GM18907 (cell line): ENCODE data around the gene MATCAP1.

ENCODE experiments used
- ATAC-seq: cut with Tn5 transposase; IDR thresholded peaks from one replicate; pipeline ENCODE4 v1.9.1; 2021; ENCODE audit warnings: mild to moderate bottlenecking, moderate library complexity; ENCODE audit not compliant: unreplicated experiment

The MATCAP1 gene

DNA sequence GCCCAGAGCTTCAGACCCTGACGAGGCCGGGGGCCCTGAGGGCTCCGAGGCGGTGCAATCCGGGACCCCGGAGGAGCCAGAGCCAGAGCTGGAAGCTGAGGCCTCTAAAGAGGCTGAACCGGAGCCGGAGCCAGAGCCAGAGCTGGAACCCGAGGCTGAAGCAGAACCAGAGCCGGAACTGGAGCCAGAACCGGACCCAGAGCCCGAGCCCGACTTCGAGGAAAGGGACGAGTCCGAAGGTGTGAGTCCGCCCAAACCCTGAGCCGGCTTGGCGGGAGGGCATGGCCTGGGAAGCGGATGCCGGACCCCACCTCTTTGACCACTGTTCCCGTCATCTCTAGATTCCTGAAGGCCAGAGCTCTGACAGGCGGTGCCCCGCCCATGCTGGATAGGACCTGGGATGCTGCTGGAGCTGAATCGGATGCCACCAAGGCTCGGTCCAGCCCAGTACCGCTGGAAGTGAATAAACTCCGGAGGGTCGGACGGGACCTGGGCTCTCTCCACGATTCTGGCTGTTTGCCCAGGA, 9.0 kb downstream of the MATCAP1 start:
- no peak for ATAC-seq

DNA sequence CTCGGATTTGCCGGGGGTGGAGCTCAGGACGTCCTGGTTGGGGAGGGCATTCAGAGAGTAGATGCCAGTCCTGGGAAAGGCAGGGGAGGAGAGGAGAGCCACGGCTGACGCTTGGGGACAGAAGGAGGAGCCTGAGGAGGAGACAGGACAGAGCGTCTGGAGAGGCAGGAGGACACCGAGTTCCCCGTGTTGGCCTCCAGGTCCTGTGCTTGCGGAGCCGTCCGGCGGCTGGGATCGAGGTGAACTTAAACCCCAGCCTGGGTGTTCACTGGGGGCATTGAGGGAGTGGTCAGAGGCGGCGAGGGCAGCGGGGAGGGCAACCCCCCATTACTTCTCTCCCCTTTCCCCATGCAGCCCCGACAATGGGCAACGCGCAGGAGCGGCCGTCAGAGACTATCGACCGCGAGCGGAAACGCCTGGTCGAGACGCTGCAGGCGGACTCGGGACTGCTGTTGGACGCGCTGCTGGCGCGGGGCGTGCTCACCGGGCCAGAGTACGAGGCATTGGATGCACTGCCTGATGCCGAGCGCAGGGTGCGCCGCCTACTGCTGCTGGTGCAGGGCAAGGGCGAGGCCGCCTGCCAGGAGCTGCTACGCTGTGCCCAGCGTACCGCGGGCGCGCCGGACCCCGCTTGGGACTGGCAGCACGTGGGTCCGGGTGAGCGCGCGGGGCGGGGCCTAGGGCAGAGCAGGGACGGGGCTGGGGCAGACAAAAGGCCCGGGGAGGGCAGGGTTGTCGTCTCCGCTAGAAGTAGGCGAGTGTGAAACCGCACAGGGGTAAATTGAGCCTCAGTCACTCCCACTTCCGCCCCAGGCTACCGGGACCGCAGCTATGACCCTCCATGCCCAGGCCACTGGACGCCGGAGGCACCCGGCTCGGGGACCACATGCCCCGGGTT, 9.7 kb downstream of the MATCAP1 start:
- peak; percentile 45 for ATAC-seq

DNA sequence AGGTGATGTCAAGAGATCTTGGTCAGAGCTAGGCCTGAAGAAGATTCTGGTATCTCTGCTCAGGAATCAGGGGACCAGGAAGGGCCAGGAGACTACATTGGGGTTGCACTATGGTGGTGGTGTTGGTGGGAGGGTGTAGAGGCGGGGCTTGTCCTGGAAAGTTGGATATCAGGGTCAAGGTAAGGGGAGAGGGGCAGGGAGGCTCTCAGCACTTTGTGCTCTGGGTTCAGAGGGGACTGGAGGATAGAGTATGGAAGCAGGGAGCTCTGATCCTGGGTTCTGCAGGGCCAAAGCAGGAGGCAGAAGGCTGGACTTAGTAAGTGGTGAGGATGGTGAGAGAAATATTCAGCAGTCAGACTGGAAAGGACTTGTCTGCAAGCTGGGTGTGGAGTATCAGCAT, 10.4 kb downstream of the MATCAP1 start:
- no peak for ATAC-seq

DNA sequence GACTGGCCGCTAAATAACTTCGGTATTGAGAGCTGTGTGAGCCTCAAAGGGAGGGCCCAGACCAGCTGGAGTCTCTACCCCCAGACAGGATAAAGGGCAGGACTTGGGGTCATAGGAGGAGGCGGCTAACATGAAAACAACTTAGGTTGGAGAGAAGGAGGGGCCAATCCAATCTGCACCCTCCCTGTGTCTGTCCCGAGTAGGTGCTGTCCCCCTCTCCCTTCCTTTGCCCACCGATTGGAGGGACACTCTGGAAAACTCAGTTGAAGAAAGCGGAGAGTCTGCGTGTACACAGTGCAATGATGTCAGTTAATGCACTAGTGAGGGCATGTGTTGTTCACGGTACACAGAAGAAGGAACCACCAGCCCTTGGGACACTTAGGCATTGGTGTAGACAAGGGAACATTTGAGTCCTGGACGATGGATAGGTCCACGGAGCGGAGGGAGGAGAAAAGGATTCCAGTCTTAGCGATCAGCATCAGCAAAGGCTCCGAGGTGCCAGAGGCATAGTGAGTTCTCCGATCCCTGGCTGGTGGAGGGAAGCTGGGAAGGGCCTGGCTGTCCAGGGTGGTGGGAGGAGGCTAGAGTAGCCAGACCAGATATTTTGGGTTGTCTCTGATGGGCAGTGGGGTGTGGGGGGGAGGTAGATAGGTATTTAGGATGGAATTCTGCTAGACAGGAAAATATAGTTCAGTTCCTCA, 12.7 kb downstream of the MATCAP1 start:
- no peak for ATAC-seq

DNA sequence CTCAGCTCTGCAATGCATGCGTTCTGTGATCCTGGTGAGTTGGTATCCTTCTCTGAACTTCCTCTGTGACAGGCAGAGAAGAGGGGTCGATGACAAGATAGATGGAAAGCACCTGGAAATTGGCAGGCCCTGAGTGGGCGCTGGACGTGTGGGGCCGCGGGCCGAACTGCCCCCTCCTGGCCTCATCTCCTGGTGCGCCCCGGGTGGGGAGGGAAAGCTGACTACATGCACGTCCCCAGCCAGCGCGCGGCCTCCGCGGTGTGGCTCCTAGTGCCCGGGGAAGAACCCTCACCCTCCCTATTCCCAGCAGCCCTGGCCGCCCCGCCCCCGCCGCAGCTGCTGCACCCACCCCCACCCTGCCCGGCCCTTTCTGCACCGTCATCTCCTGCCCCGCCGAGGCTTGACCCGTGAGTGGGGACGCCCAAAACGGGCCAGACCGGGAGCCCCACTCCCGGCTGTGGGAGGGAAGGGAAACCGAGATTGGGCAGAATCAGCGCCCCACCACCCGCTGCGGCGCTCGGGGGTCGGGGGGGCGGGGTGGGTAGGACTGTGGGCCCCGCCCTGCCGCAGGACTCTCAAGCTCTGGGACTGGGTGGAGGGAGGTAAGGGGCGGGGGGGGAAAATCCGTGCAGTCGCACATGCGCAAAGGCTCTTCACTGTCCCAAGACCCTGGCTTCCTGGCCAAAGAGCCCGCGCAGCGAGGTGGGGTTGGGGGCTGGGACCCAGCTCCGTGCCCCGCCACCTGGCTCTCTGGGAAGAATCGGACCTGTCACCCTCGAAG, 13.4 kb downstream of the MATCAP1 start, which contains the start of gene NOL3:
Gene NOL3 (plus strand): TSS at position 371 of the 781 bp plus-strand sequence.
- ATAC-seq: peak; percentile 40

DNA sequence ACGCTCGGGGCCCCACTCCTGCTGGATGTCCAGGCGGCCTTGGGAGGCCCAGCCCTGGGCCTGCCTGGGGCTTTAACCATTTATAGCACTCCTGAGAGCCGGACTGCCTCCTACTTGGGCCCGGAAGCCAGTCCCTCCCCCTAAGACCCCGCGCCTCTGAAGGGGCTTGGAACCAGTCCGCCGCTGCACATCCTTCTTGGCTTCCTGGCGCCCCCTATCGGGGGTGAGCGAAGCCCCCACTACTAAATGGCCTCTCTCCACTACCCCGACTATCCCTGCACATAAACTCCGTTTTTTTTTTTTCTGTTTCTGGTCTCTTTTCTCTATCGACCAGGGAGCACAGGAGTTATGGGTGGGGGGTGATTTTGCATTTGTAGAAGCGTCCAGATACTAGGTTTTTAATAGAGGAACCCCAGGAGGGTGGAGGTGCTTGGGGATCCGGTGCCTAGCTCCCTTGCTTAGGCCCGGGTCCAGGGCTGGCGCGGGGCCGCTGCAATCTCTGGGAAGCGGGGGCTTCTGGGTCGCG, 14.1 kb downstream of the MATCAP1 start:
- no peak for ATAC-seq

DNA sequence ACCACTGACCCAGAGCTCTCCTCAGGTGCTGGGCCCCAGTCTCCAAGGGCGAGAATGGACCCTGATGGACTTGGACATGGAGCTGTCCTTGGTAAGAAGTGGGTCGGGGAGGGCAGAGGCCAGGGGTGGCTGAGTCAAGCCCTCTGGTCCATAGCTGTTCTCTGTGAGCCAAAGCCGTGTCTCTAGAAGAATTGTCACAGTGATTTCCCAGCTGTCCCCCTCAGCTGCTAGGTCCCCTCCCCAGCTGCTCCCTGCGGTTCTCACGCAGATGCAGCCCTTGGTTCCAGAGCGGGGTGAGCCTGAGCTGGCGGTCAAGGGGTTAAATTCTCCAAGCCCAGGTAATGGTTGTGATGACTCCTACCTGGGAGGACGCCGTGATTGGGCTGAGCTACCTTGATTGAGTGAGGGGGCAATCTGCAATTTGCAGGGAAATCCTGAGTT, 14.7 kb downstream of the MATCAP1 start:
- no peak for ATAC-seq

DNA sequence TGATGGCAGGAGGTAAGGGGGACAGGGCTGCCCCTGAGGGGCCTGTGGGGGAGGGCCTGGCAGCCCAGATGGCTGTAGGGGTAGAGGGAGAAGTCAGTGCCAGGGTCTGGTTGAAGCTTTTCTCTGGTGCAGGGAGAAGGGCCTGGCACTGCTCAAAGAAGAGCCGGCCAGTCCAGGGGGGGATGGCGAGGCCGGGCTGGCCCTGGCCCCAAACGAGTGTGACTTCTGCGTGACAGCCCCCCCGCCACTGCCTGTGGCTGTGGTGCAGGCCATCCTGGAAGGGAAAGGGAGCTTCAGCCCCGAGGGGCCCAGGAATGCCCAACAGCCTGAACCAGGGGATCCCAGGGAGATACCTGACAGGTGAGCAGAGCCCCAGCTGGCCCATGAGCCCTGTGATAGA, 16.2 kb downstream of the MATCAP1 start:
- no peak for ATAC-seq

DNA sequence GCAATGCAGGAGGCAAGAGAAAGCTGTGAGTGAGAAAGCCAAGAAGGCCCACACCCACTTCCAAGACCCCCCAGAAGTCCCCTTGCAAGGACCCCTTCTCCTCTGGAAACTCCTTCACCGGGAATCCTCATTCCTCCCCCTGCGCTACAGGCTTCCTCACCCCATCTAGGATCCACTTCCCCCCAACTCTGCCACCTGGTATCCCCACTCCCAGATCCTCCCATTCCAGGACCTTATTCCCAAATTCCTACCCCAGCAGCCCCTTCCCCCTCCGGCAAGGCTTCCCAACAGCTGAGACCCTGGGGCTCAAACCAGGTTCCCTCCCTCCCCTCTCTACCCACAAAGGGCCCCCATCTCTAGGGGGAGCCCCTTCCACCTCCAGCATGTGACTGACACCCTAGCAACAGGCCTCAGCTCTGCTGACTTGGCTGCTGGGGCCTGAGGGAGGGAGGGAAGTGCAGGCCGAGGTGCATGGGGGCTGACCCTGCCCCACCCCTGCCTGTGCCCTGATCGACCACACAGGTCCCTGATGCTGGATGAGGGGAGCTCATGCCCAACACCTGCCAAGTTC, 17.1 kb downstream of the MATCAP1 start:
- ATAC-seq: no peak

DNA sequence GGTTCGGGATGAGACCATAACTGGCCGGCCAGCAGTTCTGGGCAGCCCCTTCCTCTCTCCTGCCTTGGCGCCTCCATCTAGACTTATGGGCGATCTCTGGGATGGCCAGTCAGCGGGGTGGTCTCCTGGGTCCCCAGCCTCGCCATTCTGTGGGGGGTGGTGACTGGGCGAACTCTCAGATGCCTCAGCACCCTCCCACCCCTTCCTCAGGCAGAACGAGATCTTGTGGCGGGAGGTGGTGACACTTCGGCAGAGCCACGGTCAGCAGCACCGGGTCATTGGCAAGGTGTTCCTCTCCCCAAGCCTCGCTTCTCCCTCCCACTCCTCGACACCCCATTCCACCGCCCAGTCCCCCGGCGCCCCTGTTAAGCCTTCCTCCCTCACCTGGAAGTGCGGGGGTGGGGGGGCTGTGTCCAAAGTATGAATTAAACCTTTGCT, 17.6 kb downstream of the MATCAP1 start:
- ATAC-seq: no peak

DNA sequence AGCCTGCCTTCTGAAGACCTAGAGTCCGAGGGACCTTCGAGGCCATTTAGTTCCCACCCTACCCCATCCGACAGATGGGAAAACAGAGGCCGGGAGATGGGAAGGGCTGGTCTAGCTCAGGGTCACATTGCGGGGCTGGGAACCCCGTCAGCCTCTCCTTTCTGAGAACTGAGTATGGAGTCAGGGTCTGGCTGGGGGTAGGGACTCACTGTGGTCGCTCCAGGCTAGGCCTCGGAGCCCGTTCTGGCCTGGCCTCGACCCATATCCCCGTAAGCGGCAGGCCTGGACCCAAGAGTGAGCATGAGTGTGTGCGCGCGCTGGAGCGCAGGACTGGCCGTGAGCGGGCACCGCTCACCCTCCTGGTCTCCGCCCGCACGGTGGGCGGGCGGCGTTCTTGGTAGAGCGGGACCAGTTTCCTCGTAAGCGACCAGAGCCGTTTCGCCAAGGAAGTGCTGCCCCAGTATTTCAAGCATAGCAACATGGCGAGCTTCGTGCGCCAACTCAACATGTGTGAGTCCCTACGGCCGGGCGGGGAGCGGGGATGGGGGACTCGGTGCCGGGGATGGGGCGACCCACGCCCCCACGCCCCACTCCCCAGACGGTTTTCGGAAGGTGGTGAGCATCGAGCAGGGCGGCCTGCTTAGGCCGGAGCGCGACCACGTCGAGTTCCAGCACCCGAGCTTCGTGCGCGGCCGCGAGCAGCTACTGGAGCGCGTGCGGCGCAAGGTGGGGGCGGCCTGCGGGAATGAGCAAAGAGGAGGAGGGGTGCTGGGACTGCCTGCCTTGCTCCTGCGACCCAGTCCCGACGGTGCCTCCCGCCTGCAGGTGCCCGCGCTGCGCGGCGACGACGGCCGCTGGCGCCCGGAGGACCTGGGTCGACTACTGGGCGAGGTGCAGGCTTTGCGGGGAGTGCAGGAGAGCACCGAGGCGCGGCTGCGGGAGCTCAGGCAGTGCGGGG, 18.4 kb downstream of the MATCAP1 start:
- ATAC-seq: no peak

DNA sequence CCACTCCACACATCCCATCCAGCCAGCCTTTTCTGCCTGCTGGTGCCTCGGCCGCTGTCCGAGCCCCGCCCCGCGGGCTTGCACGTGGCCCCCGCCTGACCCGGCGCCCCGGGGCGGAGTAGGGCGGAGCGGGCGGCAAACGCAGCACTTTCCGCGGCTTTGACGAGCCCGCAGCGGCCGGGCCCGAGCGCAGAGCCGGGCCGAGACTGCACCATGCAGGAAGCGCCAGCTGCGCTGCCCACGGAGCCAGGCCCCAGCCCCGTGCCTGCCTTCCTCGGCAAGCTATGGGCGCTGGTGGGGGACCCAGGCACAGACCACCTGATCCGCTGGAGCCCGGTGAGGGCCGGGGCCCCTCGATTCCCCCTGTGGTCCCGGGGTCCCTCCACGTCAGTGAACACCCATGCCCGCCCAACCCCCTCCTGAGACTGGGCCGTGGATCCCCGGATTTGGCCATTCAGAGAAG, 19.1 kb downstream of the MATCAP1 start, which contains the start of gene HSF4:
Gene HSF4 (plus strand): TSS at position 147 of the 463 bp plus-strand sequence. CDS start 67 bp downstream, at position 214.
- no peak for ATAC-seq

DNA sequence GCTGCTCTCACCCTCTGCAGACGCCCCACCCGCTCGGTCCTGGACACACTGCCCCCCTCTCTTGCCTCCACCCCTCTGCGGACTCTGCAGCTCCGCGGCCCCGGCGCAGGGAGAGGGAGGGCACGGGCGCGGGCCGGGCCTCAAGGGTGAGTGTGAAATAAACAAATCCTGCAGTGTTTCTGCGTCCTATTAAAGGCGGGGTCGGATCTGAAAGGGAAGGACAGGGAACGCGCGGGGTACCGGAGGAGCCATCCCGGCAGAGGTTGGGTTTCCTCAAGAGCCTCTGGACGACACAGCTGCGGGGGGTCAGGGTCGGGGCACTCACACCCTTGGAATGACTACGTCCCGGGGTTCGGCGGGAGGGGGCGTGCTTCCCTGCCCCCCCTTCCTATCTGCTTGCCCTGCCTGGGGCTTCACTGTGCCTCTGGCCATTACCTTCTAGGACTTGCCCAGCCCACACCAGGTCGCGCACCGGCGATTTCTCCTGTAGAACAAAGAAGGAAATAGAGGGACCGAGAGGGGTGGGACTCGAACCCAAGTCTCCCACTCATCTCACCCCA, 19.7 kb downstream of the MATCAP1 start:
- no peak for ATAC-seq

DNA sequence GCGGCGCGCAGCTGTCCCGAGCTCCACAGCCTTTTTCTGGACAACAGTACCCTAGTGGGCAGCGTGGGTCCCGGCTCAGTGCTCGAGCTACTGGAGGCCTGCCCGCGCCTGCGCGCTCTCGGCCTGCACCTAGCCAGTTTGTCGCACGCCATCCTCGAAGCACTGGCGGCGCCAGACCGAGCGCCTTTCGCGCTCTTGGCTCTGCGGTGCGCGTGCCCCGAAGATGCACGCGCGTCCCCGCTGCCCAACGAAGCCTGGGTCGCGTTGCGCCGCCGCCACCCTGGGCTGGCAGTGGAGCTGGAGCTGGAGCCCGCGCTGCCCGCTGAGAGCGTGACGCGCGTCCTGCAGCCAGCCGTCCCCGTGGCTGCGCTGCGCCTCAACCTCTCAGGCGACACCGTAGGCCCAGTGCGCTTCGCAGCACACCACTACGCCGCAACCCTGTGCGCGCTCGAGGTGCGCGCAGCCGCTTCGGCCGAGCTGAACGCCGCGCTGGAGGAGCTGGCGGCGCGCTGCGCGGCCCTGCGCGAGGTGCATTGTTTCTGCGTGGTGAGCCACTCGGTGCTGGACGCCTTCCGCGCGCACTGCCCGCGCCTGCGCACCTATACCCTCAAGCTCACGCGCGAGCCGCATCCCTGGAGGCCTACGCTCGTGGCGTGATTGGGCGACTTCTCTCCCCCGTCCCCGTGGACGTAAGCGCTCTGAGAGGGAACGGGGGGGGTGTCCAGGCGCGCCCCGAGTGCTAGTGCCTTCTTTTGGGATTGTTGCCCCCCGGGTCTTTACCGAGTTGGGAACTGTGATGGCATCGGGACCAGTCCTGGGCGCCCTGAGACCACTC, 20.4 kb downstream of the MATCAP1 start:
- ATAC-seq: no peak

DNA sequence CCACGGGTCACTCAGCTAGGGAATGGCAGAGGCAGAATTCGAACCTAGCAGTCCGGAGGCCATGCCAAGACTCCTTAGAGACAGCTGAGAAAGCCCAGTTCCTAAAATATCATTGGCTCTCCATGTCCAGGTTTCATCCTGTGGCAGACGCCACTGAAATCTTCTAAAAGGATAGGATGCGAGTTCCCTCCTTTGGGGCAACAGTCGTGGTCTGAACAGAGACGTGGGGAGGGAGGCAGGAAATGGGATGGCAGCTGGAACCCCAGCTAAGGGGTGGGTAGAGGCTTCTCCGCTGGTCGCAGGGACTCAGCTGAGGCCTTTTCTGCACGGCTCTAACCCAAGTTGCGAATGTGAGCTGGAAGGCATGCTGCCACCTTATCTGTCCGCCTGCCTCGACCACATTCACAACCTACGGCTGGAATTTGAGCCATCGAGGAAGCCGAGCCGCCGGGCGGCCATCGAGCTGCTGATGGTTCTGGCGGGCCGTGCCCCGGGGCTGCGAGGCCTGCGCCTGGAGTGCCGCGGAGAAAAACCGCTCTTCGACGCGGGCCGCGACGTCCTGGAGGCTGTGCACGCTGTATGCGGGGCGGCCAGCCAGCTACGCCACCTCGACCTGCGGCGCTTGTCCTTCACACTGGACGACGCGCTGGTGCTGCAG, 21.1 kb downstream of the MATCAP1 start:
- no peak for ATAC-seq

DNA sequence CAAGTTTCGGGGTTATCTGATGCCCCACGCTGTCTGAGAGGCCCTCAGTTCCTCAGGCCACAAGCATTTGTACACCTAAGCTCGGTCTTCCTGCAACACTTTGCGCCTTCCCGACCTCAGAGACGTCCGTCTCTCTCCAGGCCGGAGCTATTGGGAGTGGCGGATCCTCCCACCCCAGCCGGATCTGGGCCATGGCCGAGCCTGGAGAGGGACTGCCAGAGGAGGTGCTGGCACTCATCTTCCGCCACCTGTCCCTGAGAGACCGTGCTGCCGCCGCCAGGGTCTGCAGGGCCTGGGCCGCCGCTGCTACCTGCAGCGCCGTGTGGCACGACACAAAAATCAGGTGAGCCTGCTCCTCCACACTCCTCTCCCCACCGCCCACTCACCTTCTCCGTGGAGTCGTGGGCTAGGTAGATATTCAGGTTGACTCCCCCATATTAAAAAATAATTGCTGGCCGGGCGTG, 22.1 kb downstream of the MATCAP1 start:
- no peak for ATAC-seq
